ENCODE data around the gene C20orf173. TPM values are rescaled to one million over a fixed set of nuclear protein-coding genes. Genes with fewer than 3 reads are reported as not detected.

C20orf173 gene
- total RNA-seq, 1 experiment from 2014 or later, result not detected

DNA sequence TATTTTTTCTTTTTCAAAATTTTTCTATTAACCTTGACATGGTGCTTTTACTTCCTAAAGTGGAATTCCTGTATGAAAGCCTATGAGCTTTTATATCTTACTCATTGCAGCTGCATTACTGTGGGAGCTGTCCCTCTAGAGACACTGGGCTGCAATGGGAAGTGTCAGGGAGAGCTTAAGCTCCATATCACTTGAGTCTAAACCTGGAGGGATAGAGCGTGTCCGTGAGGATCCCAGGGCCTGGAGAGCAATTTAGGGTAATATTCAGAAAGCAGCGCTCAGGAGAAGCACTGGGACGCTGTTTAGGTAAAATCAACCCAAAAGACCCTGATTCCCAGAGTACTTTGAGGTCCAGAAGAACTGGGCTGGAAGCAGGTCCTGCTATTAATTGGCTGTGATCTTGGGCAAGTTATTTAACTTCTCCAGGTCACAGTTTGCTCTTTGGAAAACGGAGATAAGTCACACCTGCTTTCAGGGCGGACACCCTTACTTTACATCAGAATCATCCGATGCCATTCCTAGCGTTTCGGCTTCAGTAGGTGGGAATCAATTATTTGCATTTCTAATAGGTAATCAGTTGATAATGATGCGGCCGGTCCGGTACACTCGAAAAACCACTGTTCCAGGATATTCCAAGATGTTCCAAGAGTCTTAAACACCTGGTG is 11.8 kb upstream of the C20orf173 start:
- Histone ChIP-seq H3K79me2 (ENCODE audit: low read depth) (peaks cover 17% of the 10 kb centered on the region), H3K27me3 (ENCODE audit: insufficient read depth, low read depth) (no peaks in the 10 kb centered on the region), H2AFZ (peak overlapping the region; percentile 29; the same call in 1 of the 2 replicates), H3K4me3 (peak overlapping the region; percentile 88), H3K4me2 (peak overlapping the region; percentile 90), H3K9me2 (ENCODE audit: insufficient read depth) (no peaks in the 10 kb centered on the region), H3K36me3 (ENCODE audit: low read depth) (peaks cover 10% of the 10 kb centered on the region), H3K9me3 (ENCODE audit: insufficient read depth, low read depth) (no peaks in the 10 kb centered on the region), H4K20me1 (ENCODE audit: insufficient read depth) (no peaks in the 10 kb centered on the region), H3F3A (ENCODE audit: insufficient read depth, low read depth) (peaks cover 15% of the 10 kb centered on the region; the same call in 1 of the 2 replicates), H3K4me1 (replicated peaks; ENCODE audit: insufficient read depth) (peaks cover 7% of the 10 kb centered on the region), H3K27ac (no peak overlapping the region)
- no peak for DNase-seq
- no peak for TF ChIP-seq EZH2 (IDR thresholded peaks at IDR 0.05; ENCODE audit: low read depth)
- TF ChIP-seq, protein P1, sequence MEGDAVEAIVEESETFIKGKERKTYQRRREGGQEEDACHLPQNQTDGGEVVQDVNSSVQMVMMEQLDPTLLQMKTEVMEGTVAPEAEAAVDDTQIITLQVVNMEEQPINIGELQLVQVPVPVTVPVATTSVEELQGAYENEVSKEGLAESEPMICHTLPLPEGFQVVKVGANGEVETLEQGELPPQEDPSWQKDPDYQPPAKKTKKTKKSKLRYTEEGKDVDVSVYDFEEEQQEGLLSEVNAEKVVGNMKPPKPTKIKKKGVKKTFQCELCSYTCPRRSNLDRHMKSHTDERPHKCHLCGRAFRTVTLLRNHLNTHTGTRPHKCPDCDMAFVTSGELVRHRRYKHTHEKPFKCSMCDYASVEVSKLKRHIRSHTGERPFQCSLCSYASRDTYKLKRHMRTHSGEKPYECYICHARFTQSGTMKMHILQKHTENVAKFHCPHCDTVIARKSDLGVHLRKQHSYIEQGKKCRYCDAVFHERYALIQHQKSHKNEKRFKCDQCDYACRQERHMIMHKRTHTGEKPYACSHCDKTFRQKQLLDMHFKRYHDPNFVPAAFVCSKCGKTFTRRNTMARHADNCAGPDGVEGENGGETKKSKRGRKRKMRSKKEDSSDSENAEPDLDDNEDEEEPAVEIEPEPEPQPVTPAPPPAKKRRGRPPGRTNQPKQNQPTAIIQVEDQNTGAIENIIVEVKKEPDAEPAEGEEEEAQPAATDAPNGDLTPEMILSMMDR (conservative IDR thresholded peaks at IDR 0.05), result no peak
- TSS peak; percentile 92 for BruUV-seq (replicated peaks)
- ChIA-PET CTCF (no interaction called here), POLR2A (ENCODE audit: unreplicated experiment) (interaction anchor here (0.6 to 1.1 kb wide), 3 partner anchors 24 to 201 kb away, joined by 3 to 6 read pairs (median 3); partner anchors contain the start of gene RBM39)
- intact Hi-C loops (cut with micrococcal nuclease; ENCODE audit: unreplicated experiment), result no loop called here

DNA sequence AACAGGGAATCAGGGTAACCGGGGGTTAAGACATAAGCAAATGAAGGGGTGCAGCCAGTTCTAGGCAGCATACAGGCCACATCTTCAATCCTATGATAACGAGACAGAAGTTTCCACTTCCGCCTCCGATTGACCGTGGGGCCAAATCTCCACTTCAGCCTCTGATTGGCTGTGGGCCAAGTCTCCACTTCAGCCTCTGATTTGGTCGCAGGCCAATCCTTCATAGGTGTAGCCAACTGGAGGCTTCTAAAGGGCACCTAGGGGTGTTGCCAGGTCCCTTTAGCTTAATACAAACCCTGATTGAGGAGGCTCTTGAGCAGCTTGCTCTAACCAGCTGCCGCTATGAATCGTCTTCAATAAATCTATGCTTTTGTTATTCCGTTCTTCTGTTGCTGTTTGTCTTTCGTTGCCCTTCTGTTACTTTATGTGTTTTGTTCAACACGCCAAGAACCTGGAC is 10.3 kb upstream of the C20orf173 start:
- CTCF ChIA-PET, result no interaction called here
- intact Hi-C loops (cut with micrococcal nuclease; ENCODE audit: unreplicated experiment), result no loop called here
- POLR2A ChIA-PET (ENCODE audit: unreplicated experiment), result interaction anchor here (0.6 kb wide), 2 partner anchors 33 to 246 kb away, joined by 4 read pairs; no protein-coding TSS in a partner anchor
- Histone ChIP-seq H3K4me2 (no peak overlapping the region), H3K9me2 (ENCODE audit: insufficient read depth) (no peaks in the 10 kb centered on the region), H3K36me3 (ENCODE audit: low read depth) (peaks cover 10% of the 10 kb centered on the region), H4K20me1 (ENCODE audit: insufficient read depth) (no peaks in the 10 kb centered on the region), H3K9me3 (ENCODE audit: insufficient read depth, low read depth) (no peaks in the 10 kb centered on the region), H3K27ac (no peak overlapping the region), H3K27me3 (ENCODE audit: insufficient read depth, low read depth) (no peaks in the 10 kb centered on the region), H3F3A (ENCODE audit: insufficient read depth, low read depth) (peaks cover 10% of the 10 kb centered on the region; the same call in 1 of the 2 replicates), H3K4me3 (no peak overlapping the region), H2AFZ (no peak overlapping the region), H3K4me1 (replicated peaks; ENCODE audit: insufficient read depth) (peaks cover 7% of the 10 kb centered on the region), H3K79me2 (ENCODE audit: low read depth) (peaks cover 17% of the 10 kb centered on the region)
- no TSS peak for BruUV-seq (replicated peaks)
- no peak for DNase-seq
- TF ChIP-seq EZH2 (IDR thresholded peaks at IDR 0.05; ENCODE audit: low read depth), result no peak
- TF ChIP-seq, protein P1 (conservative IDR thresholded peaks at IDR 0.05), result no peak

DNA sequence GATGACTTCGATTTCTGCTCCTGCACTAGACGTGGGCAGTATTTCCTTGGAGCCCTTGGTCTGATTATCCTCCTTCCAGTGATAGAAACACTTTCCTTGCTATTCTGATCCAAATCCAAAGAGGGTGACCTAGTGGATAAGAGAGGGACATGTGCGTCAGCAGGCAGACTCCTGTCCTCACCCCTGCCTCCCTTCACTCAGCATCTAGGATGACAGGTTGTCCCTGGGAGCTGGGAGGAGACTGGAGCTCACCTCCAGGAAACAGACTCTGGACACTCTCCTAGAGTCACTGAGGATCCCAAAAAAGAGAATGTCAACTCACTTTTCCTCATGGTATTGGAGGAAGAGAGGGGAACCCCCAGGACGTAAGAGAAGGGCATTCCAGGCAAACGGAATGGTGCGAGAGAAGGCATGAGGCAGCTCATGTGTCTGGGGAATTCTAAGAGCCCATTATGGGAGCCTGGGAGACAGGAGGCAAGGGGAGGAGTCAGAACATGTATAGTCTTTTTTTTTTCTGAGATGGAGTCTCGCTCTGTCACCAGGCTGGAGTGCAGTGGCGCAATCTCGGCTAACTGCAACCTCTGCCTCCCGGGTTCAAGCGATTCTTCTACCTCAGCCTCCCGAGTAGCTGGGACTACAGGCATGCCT is 2.2 kb downstream of the C20orf173 start:
- Histone ChIP-seq H3K79me2 (ENCODE audit: low read depth) (no peaks in the 10 kb centered on the region), H3K4me1 (replicated peaks; ENCODE audit: insufficient read depth) (no peaks in the 10 kb centered on the region), H3F3A (ENCODE audit: insufficient read depth, low read depth) (no peaks in the 10 kb centered on the region), H2AFZ (no peak overlapping the region), H3K27ac (no peak overlapping the region), H3K36me3 (ENCODE audit: low read depth) (no peaks in the 10 kb centered on the region), H3K27me3 (ENCODE audit: insufficient read depth, low read depth) (no peaks in the 10 kb centered on the region), H3K4me2 (no peak overlapping the region), H3K4me3 (no peak overlapping the region), H3K9me2 (ENCODE audit: insufficient read depth) (no peaks in the 10 kb centered on the region), H4K20me1 (ENCODE audit: insufficient read depth) (no peaks in the 10 kb centered on the region), H3K9me3 (ENCODE audit: insufficient read depth, low read depth) (no peaks in the 10 kb centered on the region)
- POLR2A ChIA-PET (ENCODE audit: unreplicated experiment), result interaction anchor here (0.6 kb wide), 1 partner anchor 399 kb away, joined by 9 read pairs; no protein-coding TSS in a partner anchor
- CTCF ChIA-PET, result no interaction called here
- TF ChIP-seq, protein P1 (conservative IDR thresholded peaks at IDR 0.05), result no peak
- TF ChIP-seq EZH2 (IDR thresholded peaks at IDR 0.05; ENCODE audit: low read depth), result no peak
- DNase-seq, result no peak
- BruUV-seq (replicated peaks), result no TSS peak
- intact Hi-C loops (cut with micrococcal nuclease; ENCODE audit: unreplicated experiment), result no loop called here
